ENCODE results near the gene RNF123. TPM values are rescaled to one million over a fixed set of nuclear protein-coding genes. Genes with fewer than 3 reads are reported as not detected.

RNF123 gene
- total RNA-seq, 1 experiment from 2014 or later: 23.1 TPM

GRCh38 chr3:49665822-49666519 lies 23.4 kb upstream of the RNF123 start:
- no peak for DNase-seq (ENCODE audit: low read depth, low spot score)
- H3K9me3 ChIP-seq (ENCODE audit: control insufficient read depth, insufficient read depth, low read depth, low read length): no peaks in the 10 kb centered on the region
- H3K4me1 ChIP-seq (ENCODE audit: control insufficient read depth, insufficient read depth, low read length): peaks cover 8% of the 10 kb centered on the region; the same call in 1 of the 2 replicates
- H3K36me3 ChIP-seq (ENCODE audit: control insufficient read depth, insufficient read depth, low read length): no peaks in the 10 kb centered on the region
- in situ Hi-C loops (cut with HindIII; ENCODE audit: low pct_unique_long_range_greater_than_20kb, low sequenced_read_pairs) (no loop called here), intact Hi-C loops (cut with micrococcal nuclease; ENCODE audit: unreplicated experiment) (no loop called here)
- CTCF ChIA-PET: interaction anchor here (1.0 kb wide), 1 partner anchor 126 kb away, joined by 3 read pairs; no protein-coding TSS in a partner anchor
- POLR2A ChIA-PET: interaction anchor here (0.6 kb wide), 1 partner anchor 123 kb away, joined by 14 read pairs; no protein-coding TSS in a partner anchor
- TF ChIP-seq, protein P1, sequence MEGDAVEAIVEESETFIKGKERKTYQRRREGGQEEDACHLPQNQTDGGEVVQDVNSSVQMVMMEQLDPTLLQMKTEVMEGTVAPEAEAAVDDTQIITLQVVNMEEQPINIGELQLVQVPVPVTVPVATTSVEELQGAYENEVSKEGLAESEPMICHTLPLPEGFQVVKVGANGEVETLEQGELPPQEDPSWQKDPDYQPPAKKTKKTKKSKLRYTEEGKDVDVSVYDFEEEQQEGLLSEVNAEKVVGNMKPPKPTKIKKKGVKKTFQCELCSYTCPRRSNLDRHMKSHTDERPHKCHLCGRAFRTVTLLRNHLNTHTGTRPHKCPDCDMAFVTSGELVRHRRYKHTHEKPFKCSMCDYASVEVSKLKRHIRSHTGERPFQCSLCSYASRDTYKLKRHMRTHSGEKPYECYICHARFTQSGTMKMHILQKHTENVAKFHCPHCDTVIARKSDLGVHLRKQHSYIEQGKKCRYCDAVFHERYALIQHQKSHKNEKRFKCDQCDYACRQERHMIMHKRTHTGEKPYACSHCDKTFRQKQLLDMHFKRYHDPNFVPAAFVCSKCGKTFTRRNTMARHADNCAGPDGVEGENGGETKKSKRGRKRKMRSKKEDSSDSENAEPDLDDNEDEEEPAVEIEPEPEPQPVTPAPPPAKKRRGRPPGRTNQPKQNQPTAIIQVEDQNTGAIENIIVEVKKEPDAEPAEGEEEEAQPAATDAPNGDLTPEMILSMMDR (IDR thresholded peaks at IDR 0.05): no peak
- TF ChIP-seq SIN3A (IDR thresholded peaks at IDR 0.05; ENCODE audit: borderline replicate concordance, insufficient read depth, low read depth, low read length): no peak
- TF ChIP-seq, protein P2, sequence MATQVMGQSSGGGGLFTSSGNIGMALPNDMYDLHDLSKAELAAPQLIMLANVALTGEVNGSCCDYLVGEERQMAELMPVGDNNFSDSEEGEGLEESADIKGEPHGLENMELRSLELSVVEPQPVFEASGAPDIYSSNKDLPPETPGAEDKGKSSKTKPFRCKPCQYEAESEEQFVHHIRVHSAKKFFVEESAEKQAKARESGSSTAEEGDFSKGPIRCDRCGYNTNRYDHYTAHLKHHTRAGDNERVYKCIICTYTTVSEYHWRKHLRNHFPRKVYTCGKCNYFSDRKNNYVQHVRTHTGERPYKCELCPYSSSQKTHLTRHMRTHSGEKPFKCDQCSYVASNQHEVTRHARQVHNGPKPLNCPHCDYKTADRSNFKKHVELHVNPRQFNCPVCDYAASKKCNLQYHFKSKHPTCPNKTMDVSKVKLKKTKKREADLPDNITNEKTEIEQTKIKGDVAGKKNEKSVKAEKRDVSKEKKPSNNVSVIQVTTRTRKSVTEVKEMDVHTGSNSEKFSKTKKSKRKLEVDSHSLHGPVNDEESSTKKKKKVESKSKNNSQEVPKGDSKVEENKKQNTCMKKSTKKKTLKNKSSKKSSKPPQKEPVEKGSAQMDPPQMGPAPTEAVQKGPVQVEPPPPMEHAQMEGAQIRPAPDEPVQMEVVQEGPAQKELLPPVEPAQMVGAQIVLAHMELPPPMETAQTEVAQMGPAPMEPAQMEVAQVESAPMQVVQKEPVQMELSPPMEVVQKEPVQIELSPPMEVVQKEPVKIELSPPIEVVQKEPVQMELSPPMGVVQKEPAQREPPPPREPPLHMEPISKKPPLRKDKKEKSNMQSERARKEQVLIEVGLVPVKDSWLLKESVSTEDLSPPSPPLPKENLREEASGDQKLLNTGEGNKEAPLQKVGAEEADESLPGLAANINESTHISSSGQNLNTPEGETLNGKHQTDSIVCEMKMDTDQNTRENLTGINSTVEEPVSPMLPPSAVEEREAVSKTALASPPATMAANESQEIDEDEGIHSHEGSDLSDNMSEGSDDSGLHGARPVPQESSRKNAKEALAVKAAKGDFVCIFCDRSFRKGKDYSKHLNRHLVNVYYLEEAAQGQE (IDR thresholded peaks at IDR 0.05; ENCODE audit: insufficient read depth in 1 of 2, low read depth in 2 of 2, low read length in 1 of 2): no peak
- no peak for TF ChIP-seq TCF7L2 (IDR thresholded peaks at IDR 0.05; ENCODE audit: low read depth, low read length)
- no peak for TF ChIP-seq POLR2AphosphoS5 (IDR thresholded peaks at IDR 0.05; ENCODE audit: low read depth, low read length)
- no peak overlapping the region for H3K4me3 ChIP-seq (ENCODE audit: low read depth in 2 of 2, low read length in 2 of 2)
- ATAC-seq: no peak
- H3K27ac ChIP-seq (ENCODE audit: low read length): no peak overlapping the region
- H3K27me3 ChIP-seq (ENCODE audit: control insufficient read depth, insufficient read depth, low read length): no peaks in the 10 kb centered on the region
- no TSS peak for BruUV-seq (replicated peaks)

- POLR2A ChIA-PET: no interaction called here
- no peaks in the 10 kb centered on the region for H3K27me3 ChIP-seq (ENCODE audit: control insufficient read depth, insufficient read depth, low read length)
- intact Hi-C loops (cut with micrococcal nuclease; ENCODE audit: unreplicated experiment) (no loop called here), in situ Hi-C loops (cut with HindIII; ENCODE audit: low pct_unique_long_range_greater_than_20kb, low sequenced_read_pairs) (no loop called here)
- H3K4me3 ChIP-seq (ENCODE audit: low read depth in 2 of 2, low read length in 2 of 2): no peak overlapping the region
- DNase-seq (ENCODE audit: low read depth, low spot score) (no peak), ATAC-seq (no peak)
- no TSS peak for BruUV-seq (replicated peaks)
- no peak for TF ChIP-seq SIN3A (IDR thresholded peaks at IDR 0.05; ENCODE audit: borderline replicate concordance, insufficient read depth, low read depth, low read length)
- TF ChIP-seq, protein P1 (IDR thresholded peaks at IDR 0.05): no peak
- TF ChIP-seq, protein P2 (IDR thresholded peaks at IDR 0.05; ENCODE audit: insufficient read depth in 1 of 2, low read depth in 2 of 2, low read length in 1 of 2): no peak
- no peak for TF ChIP-seq POLR2AphosphoS5 (IDR thresholded peaks at IDR 0.05; ENCODE audit: low read depth, low read length)
- TF ChIP-seq TCF7L2 (IDR thresholded peaks at IDR 0.05; ENCODE audit: low read depth, low read length): no peak
- H3K27ac ChIP-seq (ENCODE audit: low read length): no peak overlapping the region
- H3K36me3 ChIP-seq (ENCODE audit: control insufficient read depth, insufficient read depth, low read length): no peaks in the 10 kb centered on the region
- H3K4me1 ChIP-seq (ENCODE audit: control insufficient read depth, insufficient read depth, low read length): peaks cover 8% of the 10 kb centered on the region; the same call in 1 of the 2 replicates
- CTCF ChIA-PET: interaction anchor here (0.5 to 1.0 kb wide), 2 partner anchors 127 to 129 kb away, joined by 3 to 5 read pairs; no protein-coding TSS in a partner anchor
- no peaks in the 10 kb centered on the region for H3K9me3 ChIP-seq (ENCODE audit: control insufficient read depth, insufficient read depth, low read depth, low read length)
These were observed 22.8 kb upstream of the RNF123 start for GRCh38 chr3:49666592-49666991.

Measured in Panc1 (cell line).